CD4-positive, alpha-beta memory T cell (primary cell): ENCODE measurements around the gene SLC22A3. TPM values are rescaled to one million over a fixed set of nuclear protein-coding genes. Genes with fewer than 3 reads are reported as not detected.

ENCODE experiments used
- CTCF ChIA-PET: fragments of 350-600 bp; sonication (Branson Sonifier 250); formaldehyde crosslinking; loops from one replicate; lab custom pipeline; 2021; ENCODE audit warnings: inconsistent platforms; ENCODE audit not compliant: partially characterized antibody; lab: Charles Lee
- POLR2A ChIA-PET: fragments of 350-600 bp; sonication (Branson Sonifier 250); formaldehyde crosslinking; loops from one replicate; lab custom pipeline; 2021; ENCODE audit not compliant: partially characterized antibody; lab: Charles Lee
- DNase-seq, 5 donors: peaks; one replicate each; pipeline versions ENCODE4 v3.0.0 to v3.0.0-alpha.2; 2020 to 2022; ENCODE audit warnings: mixed read lengths in 1 of 5
- H3K27ac ChIP-seq: one replicate; pipeline ENCODE4 v1.7.0; 2013; ENCODE audit warnings: low read depth, low read length
- H3K27me3 ChIP-seq: 2 replicates; pipeline ENCODE4 v1.7.0; 2013; ENCODE audit warnings: mild to moderate bottlenecking, low read length, moderate library complexity; ENCODE audit not compliant: insufficient read depth
- H3K36me3 ChIP-seq: 2 replicates; pipeline ENCODE4 v1.7.0; 2013; ENCODE audit warnings: mild to moderate bottlenecking, low read length, moderate library complexity; ENCODE audit not compliant: insufficient read depth
- H3K4me1 ChIP-seq: 2 replicates; pipeline ENCODE4 v1.7.0; 2013; ENCODE audit warnings: mild to moderate bottlenecking, low read length, moderate library complexity; ENCODE audit not compliant: insufficient read depth
- H3K4me3 ChIP-seq, 2 donors: one replicate each; pipeline ENCODE4 v1.7.0; 2013; ENCODE audit warnings: low read length in 2 of 2, mild to moderate bottlenecking in 1 of 2
- H3K9me3 ChIP-seq, 2 donors: one replicate each; pipeline ENCODE4 v1.7.0; 2013; ENCODE audit warnings: low read length in 2 of 2, control low read depth in 1 of 2; ENCODE audit not compliant: control insufficient read depth in 1 of 2
- H3K27ac Mint-ChIP-seq, 7 donors: one replicate each; pipeline ENCODE4 v1.8.0; 2020 to 2021; ENCODE audit warnings: mixed read lengths in 7 of 7, mild to moderate bottlenecking in 6 of 7, inconsistent platforms in 3 of 7, moderate library complexity in 3 of 7
- H3K27me3 Mint-ChIP-seq, 2 donors: one replicate each; pipeline ENCODE4 v1.8.0; 2020 to 2021; ENCODE audit warnings: mixed read lengths in 2 of 2
- H3K36me3 Mint-ChIP-seq, 2 donors: one replicate each; pipeline ENCODE4 v1.8.0; 2020 to 2021; ENCODE audit warnings: mixed read lengths in 2 of 2, inconsistent platforms in 1 of 2, mild to moderate bottlenecking in 1 of 2
- H3K4me1 Mint-ChIP-seq, 4 donors: one replicate each; pipeline ENCODE4 v1.8.0; 2020 to 2021; ENCODE audit warnings: mixed read lengths in 4 of 4, mild to moderate bottlenecking in 1 of 4
- H3K4me3 Mint-ChIP-seq, 8 donors: one replicate each; pipeline ENCODE4 v1.8.0; 2020 to 2021; ENCODE audit warnings: mixed read lengths in 8 of 8, mild to moderate bottlenecking in 7 of 8, moderate library complexity in 6 of 8, inconsistent platforms in 3 of 8
- H3K9me3 Mint-ChIP-seq, 8 donors: one replicate each; pipeline ENCODE4 v1.8.0; 2020 to 2021; ENCODE audit warnings: mixed read lengths in 8 of 8, mild to moderate bottlenecking in 5 of 8, inconsistent platforms in 3 of 8, moderate library complexity in 1 of 8
- intact Hi-C: fragments of 100-400 bp; cut with micrococcal nuclease; formaldehyde crosslinking; loops from one replicate; pipeline ENCODE4 v1.15.1; 2023
- polyA plus RNA-seq, 2 donors: library from polyadenylated mRNA; unstranded; fragments of 300-500 nt; fragmentation: Illumina TruSeq; gene quantifications; one replicate each; pipeline ENCODE4 v1.2.3, GENCODE V29; 2021
- total RNA-seq, 2 experiments: library from RNA; stranded (reverse); gene quantifications; one replicate each; pipeline ENCODE4 v1.2.3, GENCODE V29; 2021

The SLC22A3 gene
- total and polyA plus RNA-seq, 4 experiments from 2014 or later, result 0.20 to 0.38 TPM; not detected in 2

- no peak overlapping the region for H3K27ac ChIP-seq
- Mint-ChIP-seq H3K9me3 (peaks cover 0 to 9% (median under 1%) of the 10 kb centered on the region in 8 donors), H3K27me3 (peaks cover 12 to 17% of the 10 kb centered on the region in 2 donors), H3K4me1 (peaks cover 10 to 11% (median 11%) of the 10 kb centered on the region in 4 donors), H3K27ac (no peak overlapping the region), H3K36me3 (no peaks in the 10 kb centered on the region), H3K4me3 (peak overlapping the region in 1 of 8 donors; percentile 3)
- intact Hi-C loops, result no loop called here
- H3K9me3 ChIP-seq, result no peaks in the 10 kb centered on the region
- no peak for DNase-seq
- no peaks in the 10 kb centered on the region for H3K27me3 ChIP-seq
- no peak overlapping the region for H3K4me3 ChIP-seq
- ChIA-PET CTCF (no interaction called here), POLR2A (no interaction called here)
- H3K36me3 ChIP-seq, result no peaks in the 10 kb centered on the region
- H3K4me1 ChIP-seq, result peaks cover 10% of the 10 kb centered on the region
These were observed 78.0 kb downstream of the SLC22A3 start for GRCh38 chr6:160426136-160426535.

- POLR2A ChIA-PET, result no interaction called here
- intact Hi-C loops, result no loop called here
- H3K4me3 ChIP-seq, result no peak overlapping the region
- no peaks in the 10 kb centered on the region for H3K36me3 ChIP-seq
- no peaks in the 10 kb centered on the region for H3K9me3 ChIP-seq
- no peaks in the 10 kb centered on the region for H3K36me3 Mint-ChIP-seq
- peaks cover 0 to 5% (median 0%) of the 10 kb centered on the region in 8 donors for H3K9me3 Mint-ChIP-seq
- H3K27me3 Mint-ChIP-seq, result peaks cover 10 to 19% of the 10 kb centered on the region in 2 donors
- peaks cover 10% of the 10 kb centered on the region for H3K4me1 ChIP-seq
- H3K27me3 ChIP-seq, result no peaks in the 10 kb centered on the region
- H3K4me1 Mint-ChIP-seq, result peaks cover 10 to 11% (median 11%) of the 10 kb centered on the region in 4 donors
- no peak overlapping the region for H3K4me3 Mint-ChIP-seq
- DNase-seq, result no peak
- no peak overlapping the region for H3K27ac ChIP-seq
- CTCF ChIA-PET, result no interaction called here
- H3K27ac Mint-ChIP-seq, result no peak overlapping the region
These were observed 79.3 kb downstream of the SLC22A3 start for GRCh38 chr6:160427312-160428068.

GRCh38 chr6:160428069-160428430, 79.9 kb downstream of the SLC22A3 start:
- no peak overlapping the region for H3K27ac Mint-ChIP-seq
- no peaks in the 10 kb centered on the region for H3K36me3 Mint-ChIP-seq

GRCh38 chr6:160428818-160429619, 80.8 kb downstream of the SLC22A3 start:
- no peak for DNase-seq
- POLR2A ChIA-PET, result no interaction called here

More at GRCh38 chr6:160428069-160428430, 79.9 kb downstream of the SLC22A3 start:
- Mint-ChIP-seq H3K9me3 (peaks cover 0 to 5% (median 0%) of the 10 kb centered on the region in 8 donors), H3K4me3 (no peak overlapping the region), H3K27me3 (peaks cover 10 to 22% of the 10 kb centered on the region in 2 donors), H3K4me1 (peaks cover 10 to 11% (median 11%) of the 10 kb centered on the region in 4 donors)
- Histone ChIP-seq H3K36me3 (no peaks in the 10 kb centered on the region), H3K9me3 (no peaks in the 10 kb centered on the region), H3K4me3 (no peak overlapping the region), H3K27me3 (no peaks in the 10 kb centered on the region), H3K27ac (no peak overlapping the region), H3K4me1 (peaks cover 10% of the 10 kb centered on the region)
- CTCF ChIA-PET, result no interaction called here
- POLR2A ChIA-PET, result no interaction called here
- intact Hi-C loops, result no loop called here
- DNase-seq, result no peak

GRCh38 chr6:160429620-160429895, 81.4 kb downstream of the SLC22A3 start:
- Mint-ChIP-seq H3K4me1 (peaks cover 10 to 11% (median 11%) of the 10 kb centered on the region in 4 donors), H3K36me3 (no peaks in the 10 kb centered on the region), H3K27ac (peak overlapping the region in 1 of 7 donors; percentile 17), H3K4me3 (no peak overlapping the region), H3K27me3 (peaks cover 10 to 20% of the 10 kb centered on the region in 2 donors), H3K9me3 (no peaks in the 10 kb centered on the region)
- H3K4me3 ChIP-seq, result no peak overlapping the region
- intact Hi-C loops, result no loop called here
- no peak overlapping the region for H3K27ac ChIP-seq
- H3K9me3 ChIP-seq, result no peaks in the 10 kb centered on the region
- no peak for DNase-seq
- no peaks in the 10 kb centered on the region for H3K27me3 ChIP-seq
- no peaks in the 10 kb centered on the region for H3K36me3 ChIP-seq
- CTCF ChIA-PET, result no interaction called here
- POLR2A ChIA-PET, result no interaction called here
- peaks cover 10% of the 10 kb centered on the region for H3K4me1 ChIP-seq

More at GRCh38 chr6:160428818-160429619, 80.8 kb downstream of the SLC22A3 start:
- H3K4me1 Mint-ChIP-seq, result peaks cover 10 to 11% (median 11%) of the 10 kb centered on the region in 4 donors
- peak overlapping the region in 1 of 7 donors; percentile 17 for H3K27ac Mint-ChIP-seq
- Histone ChIP-seq H3K4me1 (peaks cover 10% of the 10 kb centered on the region), H3K4me3 (no peak overlapping the region), H3K27me3 (no peaks in the 10 kb centered on the region), H3K36me3 (no peaks in the 10 kb centered on the region), H3K9me3 (no peaks in the 10 kb centered on the region), H3K27ac (no peak overlapping the region)
- H3K27me3 Mint-ChIP-seq, result peaks cover 10 to 22% of the 10 kb centered on the region in 2 donors
- H3K4me3 Mint-ChIP-seq, result no peak overlapping the region
- CTCF ChIA-PET, result no interaction called here
- intact Hi-C loops, result no loop called here
- no peaks in the 10 kb centered on the region for H3K9me3 Mint-ChIP-seq
- H3K36me3 Mint-ChIP-seq, result no peaks in the 10 kb centered on the region

- Histone ChIP-seq H3K27me3 (no peaks in the 10 kb centered on the region), H3K9me3 (no peaks in the 10 kb centered on the region), H3K27ac (no peak overlapping the region), H3K36me3 (no peaks in the 10 kb centered on the region), H3K4me1 (peaks cover 10% of the 10 kb centered on the region), H3K4me3 (no peak overlapping the region)
- intact Hi-C loops, result no loop called here
- no peak for DNase-seq
- POLR2A ChIA-PET, result no interaction called here
- Mint-ChIP-seq H3K27ac (no peak overlapping the region), H3K9me3 (no peaks in the 10 kb centered on the region), H3K4me3 (no peak overlapping the region), H3K36me3 (no peaks in the 10 kb centered on the region), H3K27me3 (peaks cover 10 to 20% of the 10 kb centered on the region in 2 donors), H3K4me1 (peaks cover 10 to 11% (median 10%) of the 10 kb centered on the region in 4 donors)
- CTCF ChIA-PET, result no interaction called here
These were observed 82.0 kb downstream of the SLC22A3 start for GRCh38 chr6:160430203-160430602.

GRCh38 chr6:160430751-160431150, 82.6 kb downstream of the SLC22A3 start:
- intact Hi-C loops, result no loop called here
- no peak overlapping the region for H3K27ac Mint-ChIP-seq
- peaks cover 10% of the 10 kb centered on the region for H3K4me1 ChIP-seq
- no peaks in the 10 kb centered on the region for H3K27me3 ChIP-seq
- H3K27me3 Mint-ChIP-seq, result peaks cover 10 to 20% of the 10 kb centered on the region in 2 donors
- no peak overlapping the region for H3K27ac ChIP-seq
- no peak for DNase-seq
- H3K9me3 Mint-ChIP-seq, result no peaks in the 10 kb centered on the region
- ChIA-PET POLR2A (no interaction called here), CTCF (no interaction called here)
- H3K9me3 ChIP-seq, result no peaks in the 10 kb centered on the region
- peaks cover 10 to 14% (median 12%) of the 10 kb centered on the region in 4 donors for H3K4me1 Mint-ChIP-seq
- no peak overlapping the region for H3K4me3 ChIP-seq
- H3K36me3 ChIP-seq, result no peaks in the 10 kb centered on the region
- no peaks in the 10 kb centered on the region for H3K36me3 Mint-ChIP-seq
- no peak overlapping the region for H3K4me3 Mint-ChIP-seq
